GM18873 (cell line): ENCODE measurements around the gene SNIP1.
"Not testable (repeated sequence)": the region's sequence is repeated elsewhere in the genome, so short reads cannot be mapped to it uniquely, and the experiment has no call there.

ENCODE experiments used
- ATAC-seq: cut with Tn5 transposase; IDR thresholded peaks from one replicate; pipeline ENCODE4 v1.9.1; 2021; ENCODE audit warnings: mild to moderate bottlenecking, moderate library complexity, moderate number of reproducible peaks; ENCODE audit not compliant: unreplicated experiment, low FRiP score

Gene SNIP1

DNA sequence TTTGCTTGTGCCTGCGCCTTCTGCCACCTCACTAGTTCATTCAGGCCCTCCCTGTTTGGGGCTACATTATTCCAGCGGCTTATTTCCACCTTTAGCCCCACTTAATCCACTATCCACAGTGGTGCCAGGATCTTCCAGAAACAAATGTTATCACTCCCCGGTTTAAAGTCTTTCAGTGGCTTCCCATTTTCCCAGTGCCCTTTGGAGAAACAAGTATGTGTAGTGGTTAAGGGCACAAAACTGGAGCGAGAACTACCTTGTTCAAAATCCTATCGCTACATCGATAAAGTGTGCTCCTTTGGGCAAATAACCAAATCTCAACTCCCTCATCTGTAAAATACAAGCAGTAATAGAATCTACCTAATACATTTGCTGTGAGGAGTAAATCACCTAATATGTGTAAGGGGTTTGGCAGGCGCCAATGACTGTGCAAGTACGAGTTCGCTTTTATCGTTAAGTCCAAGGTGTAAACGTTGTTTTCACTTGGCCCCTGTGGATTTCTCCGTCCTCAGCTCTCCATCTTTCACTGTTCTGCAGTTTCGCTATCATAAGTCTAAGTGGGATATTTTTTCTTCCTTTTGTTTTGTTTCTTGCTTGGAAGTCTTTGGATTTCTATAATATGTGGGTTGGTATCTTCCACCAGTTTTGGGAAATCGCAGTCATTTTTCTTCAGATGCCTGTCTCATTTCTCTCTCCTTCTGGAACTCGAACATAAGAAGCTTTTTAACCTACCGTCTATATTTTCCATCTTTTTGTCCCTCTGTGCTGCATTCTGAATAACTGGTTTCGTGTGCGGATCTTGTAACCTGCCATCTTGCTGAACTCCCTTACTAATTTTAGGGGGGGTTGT, 38.7 kb downstream of the SNIP1 start:
- ATAC-seq = no peak

DNA sequence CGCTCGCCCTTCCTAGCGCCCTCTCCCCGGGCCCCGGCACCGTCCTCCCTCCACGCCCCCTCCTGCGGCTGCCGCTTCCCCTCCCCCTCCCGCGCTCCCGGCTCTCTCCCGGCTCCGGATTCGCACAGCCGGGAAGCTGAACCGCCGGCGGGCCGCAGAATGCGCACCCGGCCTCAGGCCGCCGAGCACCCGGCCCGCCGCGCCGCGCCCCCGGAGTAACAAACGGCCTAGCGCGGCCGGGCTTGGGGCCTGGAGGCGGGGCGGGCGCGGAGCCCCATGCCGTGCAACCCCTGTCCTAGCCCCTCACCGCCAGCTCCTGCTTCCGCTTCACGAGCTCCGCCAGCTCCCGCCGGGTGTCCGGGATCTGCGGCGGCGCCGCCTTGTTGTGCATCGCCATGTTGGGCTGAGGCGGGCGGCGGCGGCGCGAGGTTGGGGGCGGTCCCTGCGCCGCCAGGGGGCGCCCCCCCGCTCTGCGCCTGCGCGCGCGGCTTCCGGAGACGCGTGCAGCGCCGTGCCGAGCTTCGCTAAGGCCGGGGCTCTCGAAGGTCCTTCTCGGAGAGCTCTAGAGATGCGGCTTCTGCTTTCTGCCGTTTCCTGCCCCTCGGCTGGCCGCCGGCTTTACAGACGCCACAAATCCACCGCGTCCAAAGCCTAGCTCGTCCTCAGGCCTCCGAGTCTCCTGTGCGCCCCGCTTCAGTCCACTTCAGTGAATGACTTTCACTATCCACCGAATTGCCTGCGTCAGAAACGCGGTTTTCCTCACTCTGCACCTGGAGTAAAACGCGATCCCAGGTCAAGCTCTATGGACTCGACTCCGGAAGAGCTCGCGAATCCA, 39.5 kb downstream of the SNIP1 start, which contains the start of gene MEAF6:
MEAF6 (minus strand) TSS at position 417 of the 835 bp plus-strand sequence; CDS start at position 397, 20 bp downstream.
- ATAC-seq = peak; percentile 56

DNA sequence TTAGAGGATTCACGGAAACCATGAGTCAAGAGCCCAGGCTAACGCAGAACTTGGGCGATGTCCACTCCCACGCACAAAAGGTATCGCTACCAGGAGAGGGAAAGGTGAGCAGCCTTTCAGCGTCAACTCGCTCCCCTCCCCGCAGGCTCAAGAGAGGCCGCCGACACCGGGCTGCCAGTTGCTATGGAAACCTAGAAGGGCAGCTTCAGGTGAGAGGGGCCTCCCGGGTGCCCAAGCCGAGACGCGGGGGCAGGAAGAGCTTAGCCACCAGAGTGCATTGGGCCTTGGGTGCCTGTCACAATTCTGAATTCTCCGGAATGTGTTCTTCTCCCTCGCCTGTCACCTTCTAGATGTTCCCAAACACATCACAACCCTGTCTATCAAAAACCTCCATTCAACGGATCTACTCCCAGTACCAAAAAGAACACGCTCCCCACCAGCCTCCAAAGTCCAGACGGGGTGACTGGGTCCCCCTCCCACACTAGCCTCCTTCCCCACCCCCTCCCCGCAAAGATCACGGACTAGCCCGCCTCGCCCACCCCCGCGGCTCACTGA, 40.2 kb downstream of the SNIP1 start:
- no peak for ATAC-seq

DNA sequence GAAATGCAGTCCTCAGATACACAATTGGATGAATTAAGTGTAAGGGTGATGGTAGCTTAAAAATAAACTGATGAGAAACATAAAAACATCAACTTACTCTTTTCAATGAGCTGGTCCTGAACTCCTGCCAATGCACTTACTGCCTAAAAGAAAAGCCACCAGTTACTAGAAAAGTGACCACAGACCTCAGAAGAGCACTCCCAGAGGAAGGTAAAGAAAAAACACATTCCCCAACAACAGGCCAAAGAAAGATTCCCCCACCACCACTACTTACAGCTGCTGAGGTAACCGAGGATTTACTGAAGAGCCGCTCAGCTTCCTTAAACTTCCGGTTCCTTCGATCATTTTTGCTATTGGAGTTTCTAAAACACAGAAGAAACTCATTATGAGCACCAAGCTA, 44.9 kb downstream of the SNIP1 start:
- ATAC-seq = no peak

DNA sequence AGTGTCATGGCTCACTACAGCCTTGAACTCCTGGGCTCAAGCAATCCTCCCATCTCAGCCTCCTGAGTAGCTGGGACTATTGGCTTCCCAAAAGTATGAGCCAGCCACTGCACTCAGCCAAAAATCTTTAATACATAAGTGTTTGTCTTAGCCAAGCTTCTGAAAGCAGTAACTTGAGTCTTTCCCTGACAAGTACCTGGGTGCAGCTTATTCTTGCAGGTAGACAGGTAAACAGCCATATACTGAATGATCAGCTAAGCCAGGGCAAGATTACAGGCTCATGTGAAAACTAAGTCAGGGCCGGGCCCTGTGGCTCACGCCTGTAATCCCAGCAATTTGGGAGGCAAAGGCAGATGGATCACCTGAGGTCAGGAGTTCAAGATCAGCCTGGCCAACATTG, 47.4 kb downstream of the SNIP1 start:
- no peak for ATAC-seq

DNA sequence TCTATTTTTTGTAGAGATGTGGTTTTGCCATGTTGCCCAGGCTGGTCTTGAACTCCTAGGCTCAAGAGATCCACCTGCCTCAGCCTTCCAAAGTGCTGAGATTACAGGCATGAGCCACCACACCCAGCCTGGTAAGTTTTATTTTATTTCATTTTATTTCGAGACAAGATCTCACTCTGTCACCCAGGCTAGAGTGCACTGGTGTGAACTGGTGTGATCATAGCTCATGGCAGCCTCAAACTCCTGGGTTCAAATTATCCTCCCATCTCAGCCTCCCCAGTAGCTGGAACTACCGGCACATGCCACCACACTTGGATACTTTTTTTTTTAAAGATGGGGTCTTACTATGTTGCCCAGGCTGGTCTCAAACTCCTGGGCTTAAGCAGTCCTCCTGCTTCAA, 51.3 kb downstream of the SNIP1 start:
- ATAC-seq = not testable (repeated sequence)

DNA sequence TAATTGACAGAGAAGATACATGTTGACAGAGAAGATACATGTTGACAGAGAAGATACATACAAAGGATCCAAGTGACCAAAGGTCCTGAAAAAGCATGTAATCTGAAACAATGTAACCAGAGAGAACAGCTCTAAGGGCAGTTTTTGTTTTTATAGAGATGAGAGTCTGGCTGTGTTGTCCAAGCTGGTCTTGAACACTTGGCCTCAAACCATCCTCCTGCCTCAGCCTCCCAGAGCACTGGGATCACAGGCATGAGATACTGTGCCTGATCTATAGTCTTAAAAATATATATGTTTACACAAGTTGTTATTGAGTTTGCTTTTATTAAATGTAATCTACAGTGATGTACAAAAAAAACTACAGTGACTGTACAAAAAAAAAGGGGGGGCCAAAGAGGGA, 52.0 kb downstream of the SNIP1 start:
- ATAC-seq = no peak

DNA sequence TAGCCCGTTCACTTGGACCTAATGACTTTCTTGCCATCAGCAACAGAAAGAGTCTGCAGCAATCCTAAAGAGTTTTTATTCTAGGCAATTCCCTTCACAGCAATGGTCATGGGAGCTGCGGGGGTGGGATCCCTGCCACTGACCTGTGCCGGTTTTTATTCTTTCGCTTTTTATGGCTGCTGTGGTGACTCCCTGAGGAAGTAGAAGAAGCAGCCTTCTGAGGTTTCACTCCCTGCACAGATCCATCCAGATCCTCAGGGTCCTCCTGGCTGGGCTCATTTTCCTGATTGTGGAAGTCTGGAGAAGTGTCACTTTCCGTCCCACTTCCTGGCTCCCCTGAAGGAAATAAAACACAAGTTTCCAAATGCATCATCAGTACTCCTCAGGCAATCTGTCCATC, 52.4 kb downstream of the SNIP1 start:
- no peak for ATAC-seq

DNA sequence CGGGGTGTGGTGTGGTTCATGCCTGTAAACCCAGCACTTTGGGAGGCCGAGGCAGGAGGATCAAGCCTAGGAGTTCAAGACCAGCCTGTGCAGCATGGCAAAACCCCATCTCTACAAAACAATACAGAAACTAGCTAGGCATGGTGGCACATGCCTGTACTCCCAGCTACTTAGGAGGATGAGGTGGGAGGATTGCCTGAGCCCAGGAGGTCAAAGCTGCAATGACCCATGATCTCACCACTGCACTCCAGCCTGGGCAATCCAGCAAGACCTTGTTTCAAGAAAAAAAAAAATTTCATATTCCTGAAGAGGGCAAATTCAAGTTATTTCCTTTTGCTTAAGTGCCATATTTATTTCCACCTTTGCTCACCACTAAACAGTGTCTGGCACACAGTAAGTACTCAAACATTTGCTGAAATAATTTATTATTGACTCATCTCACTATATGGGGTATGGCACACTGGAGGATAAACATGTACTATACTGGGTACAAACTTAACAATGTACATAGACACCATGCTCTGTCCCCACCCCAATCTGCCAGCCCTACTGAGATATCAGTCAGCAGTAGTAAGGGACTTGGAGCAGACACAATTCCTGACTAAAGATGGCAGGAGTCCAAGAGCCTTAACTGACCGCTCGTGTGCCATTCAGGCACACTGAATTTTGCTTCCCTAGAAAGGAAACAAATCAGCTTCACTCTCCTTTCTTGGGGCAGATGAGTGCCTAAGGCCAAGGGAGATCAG, 55.0 kb downstream of the SNIP1 start:
- ATAC-seq = no peak

DNA sequence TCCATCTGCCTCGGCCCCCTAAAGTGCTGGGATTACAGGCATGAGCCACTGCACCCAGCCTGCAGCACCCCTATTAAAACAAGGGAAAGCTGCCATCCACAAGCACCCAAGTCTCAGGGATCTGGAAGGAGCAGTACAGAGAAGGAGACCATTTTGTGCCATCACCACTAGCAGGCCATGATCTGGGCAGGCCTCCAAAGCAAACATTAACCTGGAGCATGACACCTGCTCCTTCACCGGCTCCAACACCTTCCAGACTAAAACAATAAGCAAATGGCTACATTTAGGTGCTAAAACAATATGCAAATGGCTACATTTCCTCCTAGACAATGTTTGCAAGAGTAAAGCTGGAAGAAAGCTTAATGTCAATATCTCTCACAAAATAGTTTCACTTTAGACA, 56.3 kb downstream of the SNIP1 start:
- no peak for ATAC-seq

DNA sequence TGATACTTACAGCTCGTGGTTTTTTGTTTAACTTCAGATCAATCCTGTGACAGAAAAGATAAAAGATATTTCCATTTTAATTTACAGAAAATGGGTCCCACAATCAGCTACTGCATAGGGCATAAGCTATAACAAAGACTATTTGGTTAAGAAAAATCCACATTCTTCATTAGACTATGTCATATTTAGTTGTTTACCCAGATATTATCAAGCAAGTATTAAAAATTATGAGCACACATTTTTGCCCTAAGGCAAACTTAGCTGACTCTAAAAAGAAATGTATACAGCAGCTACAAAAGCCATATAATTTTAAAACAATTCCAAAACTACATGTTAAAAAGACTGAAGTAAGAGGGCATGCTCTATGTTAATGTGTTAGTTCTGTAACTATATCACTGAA, 58.2 kb downstream of the SNIP1 start:
- ATAC-seq = no peak

DNA sequence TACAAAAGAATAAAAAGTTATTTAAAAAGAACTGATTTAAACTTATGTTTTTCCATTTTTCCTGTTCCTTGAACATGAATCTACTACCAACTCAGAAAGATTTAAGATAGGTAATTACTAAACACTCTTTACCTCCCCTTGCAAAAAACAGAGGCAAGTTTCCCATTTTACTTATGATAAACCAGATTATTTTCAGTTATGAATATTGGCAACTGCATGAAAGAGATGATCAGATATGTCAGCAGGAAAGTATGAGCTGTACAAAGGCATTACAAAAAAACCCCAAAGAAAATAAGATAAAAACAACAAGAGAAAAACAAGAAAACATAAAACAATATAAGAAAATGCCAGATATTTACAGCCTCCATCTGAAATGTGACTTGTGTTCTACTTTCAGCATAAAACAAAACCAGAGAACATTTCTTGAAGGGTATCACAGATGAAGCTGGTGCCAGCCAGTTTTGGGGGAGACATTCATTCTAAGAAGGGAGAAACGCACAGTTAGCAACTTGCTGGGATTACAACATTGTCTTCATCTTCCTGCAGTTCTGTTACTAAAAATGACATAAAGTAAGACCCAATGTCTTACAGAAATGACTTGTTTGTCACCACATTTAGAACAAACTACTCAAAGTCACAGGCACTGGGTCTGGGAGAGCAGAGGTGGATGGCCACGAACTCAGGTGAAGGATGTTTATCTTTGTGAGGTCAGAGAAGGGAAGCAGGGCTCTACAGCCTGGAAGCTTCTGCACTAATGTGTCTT, 60.6 kb downstream of the SNIP1 start:
- ATAC-seq = no peak

DNA sequence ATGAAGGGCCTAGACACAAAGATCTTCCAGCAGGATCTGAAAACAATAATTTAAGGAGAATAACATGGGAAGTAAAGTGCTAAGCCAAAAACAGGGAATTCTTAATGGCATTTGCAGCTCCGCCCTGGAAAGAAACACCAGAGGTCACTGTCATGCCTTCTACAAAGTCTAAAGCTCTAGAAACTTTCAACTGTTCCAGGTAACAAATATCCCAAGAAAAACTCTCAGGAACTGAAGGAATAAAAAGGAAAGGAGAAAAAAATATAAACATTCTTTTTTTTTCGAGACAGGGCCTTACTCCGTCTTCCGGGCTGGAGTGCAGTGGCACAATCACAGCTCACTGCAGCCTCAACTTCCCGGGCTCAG, 66.5 kb downstream of the SNIP1 start:
- no peak for ATAC-seq

DNA sequence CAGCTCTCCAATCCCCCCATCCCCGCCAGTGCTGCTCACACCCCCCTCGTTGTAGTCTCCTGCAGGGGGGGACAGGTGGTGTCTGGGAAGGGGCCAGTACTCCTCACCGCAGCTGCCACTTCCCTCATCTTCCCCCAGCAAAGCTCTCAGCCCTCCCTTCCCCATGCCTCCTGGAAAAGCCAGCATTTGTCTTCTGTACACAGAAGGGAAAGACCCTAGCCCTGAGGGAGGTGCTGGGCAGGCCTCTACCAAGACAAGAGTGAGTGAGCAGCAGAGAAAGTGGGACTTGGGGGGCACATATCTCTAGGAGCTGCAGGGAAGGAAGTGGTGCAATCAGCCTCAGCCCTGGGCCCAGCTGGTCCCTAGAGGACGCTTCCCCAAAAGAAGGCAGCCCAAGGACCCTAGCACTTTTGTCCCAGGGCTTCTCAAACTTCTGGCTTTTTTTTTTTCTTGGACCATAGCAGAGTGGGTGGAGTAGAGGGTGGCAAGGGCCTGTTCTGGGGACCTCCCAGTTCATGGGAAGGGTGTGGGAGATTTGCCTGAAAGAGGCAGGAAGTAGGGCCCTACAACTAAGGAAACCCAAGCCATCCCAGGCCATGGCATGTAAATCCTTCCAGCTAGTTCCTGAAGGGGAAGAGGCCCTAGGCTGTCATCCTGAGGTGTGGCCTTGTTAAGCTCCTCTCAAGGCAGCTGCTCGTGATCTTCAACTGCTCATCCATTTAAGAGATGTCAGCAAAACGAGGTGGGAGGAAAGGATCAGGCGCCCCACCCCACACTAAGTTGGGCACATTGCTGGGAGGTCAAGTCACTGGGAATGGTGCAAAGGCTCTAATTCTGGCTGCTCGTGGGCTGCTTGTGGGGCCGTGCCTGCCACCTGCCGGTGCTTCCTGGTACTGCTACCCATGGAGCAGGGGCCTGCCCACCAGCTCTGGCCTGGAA, 67.1 kb downstream of the SNIP1 start:
- no peak for ATAC-seq

DNA sequence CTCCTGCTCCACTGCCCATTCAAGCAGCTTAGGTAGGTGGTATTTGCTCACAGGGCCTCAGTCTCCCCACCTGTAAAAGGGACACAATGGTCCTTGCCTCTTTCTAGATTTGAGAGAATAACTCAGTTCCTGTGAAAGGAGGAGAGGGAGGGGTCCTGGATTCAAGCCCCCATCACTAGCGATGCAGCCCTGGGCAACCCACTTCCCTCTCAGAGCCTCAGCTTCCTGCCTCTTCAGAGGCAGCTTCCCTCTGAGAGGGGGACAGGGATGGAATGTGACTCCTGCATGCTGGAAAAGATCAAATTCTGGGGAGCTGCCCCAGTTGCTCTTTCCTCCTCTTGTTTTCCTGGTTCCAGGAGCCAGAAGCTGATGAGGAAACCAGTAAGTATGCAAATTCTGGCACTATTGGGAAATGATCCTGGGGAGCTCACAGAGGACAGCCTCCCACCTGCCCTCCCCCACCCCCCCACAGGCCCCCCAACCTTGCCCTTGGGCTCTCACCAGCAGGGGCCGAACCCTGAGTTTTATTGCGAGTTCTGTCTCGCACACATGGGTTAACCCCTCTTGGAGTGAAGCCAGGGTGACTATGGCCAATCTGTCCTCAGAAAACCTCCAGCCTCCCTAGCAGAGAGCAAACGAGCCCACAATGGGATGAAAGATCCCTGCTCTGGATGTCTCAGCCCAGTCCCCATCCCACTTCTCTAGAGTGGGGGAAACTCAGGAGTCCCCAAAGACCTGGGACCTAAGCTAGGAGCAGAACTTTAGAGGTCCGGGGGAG, 68.0 kb downstream of the SNIP1 start:
- no peak for ATAC-seq
